ENCODE data around the gene FAM76B. TPM values are rescaled to one million over a fixed set of nuclear protein-coding genes. Genes with fewer than 3 reads are reported as not detected.

The FAM76B gene
- polyA plus RNA-seq, 2 of the 4 experiments (the other 2 are of a cell fraction) = 11.4 to 33.3 TPM

DNA sequence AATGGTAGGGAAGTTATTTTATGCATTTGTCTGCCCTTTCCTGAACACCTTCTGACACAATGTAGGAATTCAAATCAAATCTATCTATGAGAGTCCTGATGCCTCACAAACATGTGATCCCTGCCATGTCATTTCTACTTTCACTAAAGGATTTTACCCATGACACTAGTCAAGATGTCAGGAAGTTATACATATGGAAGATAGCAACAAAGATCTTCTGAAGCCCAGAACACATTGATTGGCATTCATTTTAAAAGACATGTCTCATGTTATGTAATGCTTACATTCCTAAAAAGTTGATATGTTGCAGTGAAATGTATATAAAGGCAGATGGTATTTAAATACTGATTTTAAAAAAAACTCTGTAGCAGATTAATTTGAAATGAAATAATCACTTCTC is 61.5 kb downstream of the FAM76B start (continued):
- TF ChIP-seq, protein P1, sequence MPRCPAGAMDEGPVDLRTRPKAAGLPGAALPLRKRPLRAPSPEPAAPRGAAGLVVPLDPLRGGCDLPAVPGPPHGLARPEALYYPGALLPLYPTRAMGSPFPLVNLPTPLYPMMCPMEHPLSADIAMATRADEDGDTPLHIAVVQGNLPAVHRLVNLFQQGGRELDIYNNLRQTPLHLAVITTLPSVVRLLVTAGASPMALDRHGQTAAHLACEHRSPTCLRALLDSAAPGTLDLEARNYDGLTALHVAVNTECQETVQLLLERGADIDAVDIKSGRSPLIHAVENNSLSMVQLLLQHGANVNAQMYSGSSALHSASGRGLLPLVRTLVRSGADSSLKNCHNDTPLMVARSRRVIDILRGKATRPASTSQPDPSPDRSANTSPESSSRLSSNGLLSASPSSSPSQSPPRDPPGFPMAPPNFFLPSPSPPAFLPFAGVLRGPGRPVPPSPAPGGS (IDR thresholded peaks at IDR 0.05) = no peak
- TF ChIP-seq CBX8 (IDR thresholded peaks at IDR 0.05) (no peak), FOSB (CRISPR knock-in tag; IDR thresholded peaks at IDR 0.05) (no peak), GATA3 (IDR thresholded peaks at IDR 0.05; ENCODE audit: borderline replicate concordance) (no peak), ZFP36 (IDR thresholded peaks at IDR 0.05; ENCODE audit: borderline replicate concordance, partially characterized antibody) (no peak), POLR2AphosphoS2 (conservative IDR thresholded peaks at IDR 0.05; ENCODE audit: low read length) (no peak), EHF (CRISPR knock-in tag; IDR thresholded peaks at IDR 0.05) (no peak), KDM1A (IDR thresholded peaks at IDR 0.05; ENCODE audit: low read depth) (no peak), TP53 (CRISPR knock-in tag; IDR thresholded peaks at IDR 0.05) (no peak)
- TF ChIP-seq, protein P2, sequence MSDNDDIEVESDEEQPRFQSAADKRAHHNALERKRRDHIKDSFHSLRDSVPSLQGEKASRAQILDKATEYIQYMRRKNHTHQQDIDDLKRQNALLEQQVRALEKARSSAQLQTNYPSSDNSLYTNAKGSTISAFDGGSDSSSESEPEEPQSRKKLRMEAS (IDR thresholded peaks at IDR 0.05) = no peak

DNA sequence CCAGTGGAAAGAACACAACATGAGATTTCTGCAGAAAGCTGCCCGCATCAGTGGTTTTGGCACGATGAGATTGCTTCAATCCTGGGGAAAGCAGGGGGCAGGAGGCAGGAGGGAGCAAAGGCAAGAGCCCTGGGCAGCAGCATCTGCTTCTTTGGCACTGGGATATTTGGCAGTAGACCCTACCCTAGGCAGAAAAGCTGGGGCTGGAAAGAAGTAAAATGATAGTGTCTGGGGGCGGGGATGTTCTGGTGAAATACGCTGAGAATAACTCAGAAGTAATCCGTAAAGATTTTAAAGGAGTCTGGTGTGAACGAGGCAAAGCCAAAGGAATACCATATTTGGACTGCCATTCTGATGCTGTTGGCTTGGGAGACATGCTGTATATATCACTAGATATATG is 62.0 kb downstream of the FAM76B start:
- H3K27ac ChIP-seq = no peak overlapping the region
- 45% methylated on average over 6 of the region's 6 CpGs for WGBS (ENCODE audit: missing lambda C conversion rate)
- H3K4me2 ChIP-seq = no peak overlapping the region
- ChIA-PET CTCF (interaction anchor here (0.6 to 1.6 kb wide), 2 partner anchors 21 to 755 kb away, joined by 3 to 6 read pairs; no protein-coding TSS in a partner anchor), POLR2A (no interaction called here)
- H3K4me1 ChIP-seq = no peaks in the 10 kb centered on the region
- no peak overlapping the region for H3K4me3 ChIP-seq
- DNase-seq (ENCODE audit: low read depth in 1 of 2, low spot score in 1 of 2) = no peak
- ATAC-seq = no peak
- TF ChIP-seq ZC3H11A (IDR thresholded peaks at IDR 0.05) = no peak
- H3K9me3 ChIP-seq = no peaks in the 10 kb centered on the region
- no peak for FAIRE-seq

DNA sequence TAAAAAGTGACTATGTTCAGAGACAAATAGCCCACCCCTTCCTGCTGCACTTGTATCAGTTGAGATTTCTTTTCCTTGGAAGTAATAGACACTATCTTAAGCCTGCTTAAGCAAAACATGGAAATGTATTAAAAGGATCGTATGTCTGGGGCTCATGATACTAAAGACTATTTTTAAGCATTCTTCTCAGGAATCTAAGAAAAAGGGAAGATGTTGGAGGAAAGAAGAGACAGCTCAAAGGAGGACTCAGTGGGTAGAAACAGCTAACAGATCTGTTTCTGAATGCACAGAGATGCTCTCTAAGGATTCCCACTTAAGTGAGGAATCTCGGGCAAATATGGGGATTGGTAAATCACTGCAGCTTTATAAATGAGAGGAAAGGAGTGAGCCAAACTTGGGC is 62.5 kb downstream of the FAM76B start:
- no peak for DNase-seq (ENCODE audit: low read depth in 1 of 2, low spot score in 1 of 2)
- Histone ChIP-seq H3K9me3 (no peaks in the 10 kb centered on the region), H3K4me2 (no peak overlapping the region), H3K4me1 (no peaks in the 10 kb centered on the region), H3K4me3 (no peak overlapping the region), H3K27ac (no peak overlapping the region)
- no peak for ATAC-seq
- FAIRE-seq = no peak
- ChIA-PET CTCF (interaction anchor here (1.0 kb wide), 1 partner anchor 22 kb away, joined by 3 read pairs; no protein-coding TSS in a partner anchor), POLR2A (no interaction called here)
- WGBS (ENCODE audit: missing lambda C conversion rate) = 32% methylated on average over 2 of the region's 2 CpGs
- TF ChIP-seq HDAC2 (IDR thresholded peaks at IDR 0.05) = no peak
- no peak for TF ChIP-seq JUN (IDR thresholded peaks at IDR 0.05)
- no peak for TF ChIP-seq FOXS1 (CRISPR knock-in tag; IDR thresholded peaks at IDR 0.05)
- TF ChIP-seq CHD2 (IDR thresholded peaks at IDR 0.05; ENCODE audit: low read length, partially characterized antibody) = no peak
- TF ChIP-seq EHMT2 (IDR thresholded peaks at IDR 0.05; ENCODE audit: low read depth) = no peak
- no peak for TF ChIP-seq ZFP36 (IDR thresholded peaks at IDR 0.05; ENCODE audit: borderline replicate concordance, partially characterized antibody)
- no peak for TF ChIP-seq HOXB5 (CRISPR knock-in tag; IDR thresholded peaks at IDR 0.05)
- no peak for TF ChIP-seq CHD4 (IDR thresholded peaks at IDR 0.05; ENCODE audit: borderline replicate concordance)
- no peak for TF ChIP-seq CBX2 (IDR thresholded peaks at IDR 0.05; ENCODE audit: borderline replicate concordance, low read depth)
- TF ChIP-seq, protein P3, sequence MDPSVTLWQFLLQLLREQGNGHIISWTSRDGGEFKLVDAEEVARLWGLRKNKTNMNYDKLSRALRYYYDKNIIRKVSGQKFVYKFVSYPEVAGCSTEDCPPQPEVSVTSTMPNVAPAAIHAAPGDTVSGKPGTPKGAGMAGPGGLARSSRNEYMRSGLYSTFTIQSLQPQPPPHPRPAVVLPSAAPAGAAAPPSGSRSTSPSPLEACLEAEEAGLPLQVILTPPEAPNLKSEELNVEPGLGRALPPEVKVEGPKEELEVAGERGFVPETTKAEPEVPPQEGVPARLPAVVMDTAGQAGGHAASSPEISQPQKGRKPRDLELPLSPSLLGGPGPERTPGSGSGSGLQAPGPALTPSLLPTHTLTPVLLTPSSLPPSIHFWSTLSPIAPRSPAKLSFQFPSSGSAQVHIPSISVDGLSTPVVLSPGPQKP (IDR thresholded peaks at IDR 0.05; ENCODE audit: low read depth, low read length) = no peak
- TF ChIP-seq, protein P4, sequence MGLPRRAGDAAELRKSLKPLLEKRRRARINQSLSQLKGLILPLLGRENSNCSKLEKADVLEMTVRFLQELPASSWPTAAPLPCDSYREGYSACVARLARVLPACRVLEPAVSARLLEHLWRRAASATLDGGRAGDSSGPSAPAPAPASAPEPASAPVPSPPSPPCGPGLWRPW (IDR thresholded peaks at IDR 0.05) = no peak
- TF ChIP-seq ZC3H11A (IDR thresholded peaks at IDR 0.05) = no peak
- TF ChIP-seq MAZ (IDR thresholded peaks at IDR 0.05; ENCODE audit: borderline replicate concordance, low read depth, low read length) = no peak
- TF ChIP-seq TP53 (CRISPR knock-in tag; IDR thresholded peaks at IDR 0.05) = no peak
- no peak for TF ChIP-seq FOSB (CRISPR knock-in tag; IDR thresholded peaks at IDR 0.05)
- TF ChIP-seq HEYL (CRISPR knock-in tag; IDR thresholded peaks at IDR 0.05) = no peak
